K562 (cell line): ENCODE measurements around the gene CLCN5. TPM values are rescaled to one million over a fixed set of nuclear protein-coding genes. Genes with fewer than 3 reads are reported as not detected.

Source experiments
- ATAC-seq: fragments of 200-7000 bp; cut with Tn5 transposase; 3 replicates; pipeline ENCODE4 v1.9.1; 2020; ENCODE audit warnings: moderate library complexity
- BruUV-seq: library from RNA; stranded (reverse); fragments of 400-500 nt; replicated peaks from 2 replicates; lab custom pipeline; 2021; lab: Mats Ljungman, UMichigan
- CTCF ChIA-PET: fragments of 300-600 bp; formaldehyde crosslinking; extraction: SDS; loops from one replicate; lab custom pipeline; 2021; ENCODE audit warnings: low intra/inter-chr PET ratio; lab: Yijun Ruan, JAX
- POLR2A ChIA-PET: fragments of 300-600, 350-650 bp; sonication (Branson Sonifier 250); formaldehyde crosslinking; extraction: SDS; loops from one replicate; lab custom pipeline; 2021; ENCODE audit warnings: antibody characterized with exemption, inconsistent platforms; lab: Yijun Ruan, JAX
- DNase-seq, 4 experiments: peaks; one replicate each; pipeline versions ENCODE4 v3.0.0 to v3.0.0-alpha.2; 2011 to 2018; ENCODE audit warnings: low spot score in 3 of 4, mixed read lengths in 3 of 4; ENCODE audit errors: extremely low read depth in 1 of 4
- FAIRE-seq: peaks from 2 replicates; lab custom pipeline; 2011; peaks lifted over from hg19 to GRCh38; lab: Jason Lieb, UNC
- H2AFZ ChIP-seq: 2 replicates; pipeline ENCODE4 v1.6.0; 2011; ENCODE audit warnings: low read depth, low read length, control low read depth, inconsistent platforms
- H3K27ac ChIP-seq: fragments of 200-600 bp; 3 replicates; pipeline ENCODE4 v1.8.0; 2011; ENCODE audit warnings: low read depth, mild to moderate bottlenecking, control low read depth, inconsistent platforms, low read length, moderate library complexity, mixed read lengths; ENCODE audit errors: extremely low read depth
- H3K27me3 ChIP-seq, 2 experiments: fragments of 300-600 bp in 1 of 2; 2 replicates in 1 of 2; 3 replicates in 1 of 2; pipeline versions ENCODE4 v1.6.0 to v1.8.0; 2011; ENCODE audit warnings: inconsistent platforms in 2 of 2, low read length in 2 of 2, mild to moderate bottlenecking in 1 of 2, mixed read lengths in 1 of 2, moderate library complexity in 1 of 2; ENCODE audit not compliant: control insufficient read depth in 2 of 2, insufficient read depth in 2 of 2
- H3K36me3 ChIP-seq: fragments of 300-600 bp; 3 replicates; pipeline ENCODE4 v1.8.0; 2011; ENCODE audit warnings: mild to moderate bottlenecking, low read length, inconsistent platforms; ENCODE audit not compliant: control insufficient read depth, insufficient read depth
- H3K4me1 ChIP-seq, 2 experiments: fragments of 200-600 bp in 1 of 2; replicated peaks in 1 of 2; 2 replicates in 1 of 2; 3 replicates in 1 of 2; pipeline versions ENCODE4 v1.5.1 to v1.8.0; 2011; ENCODE audit warnings: inconsistent platforms in 2 of 2, low read length in 2 of 2, mild to moderate bottlenecking in 1 of 2, mixed read lengths in 1 of 2, moderate library complexity in 1 of 2; ENCODE audit not compliant: control insufficient read depth in 2 of 2, insufficient read depth in 2 of 2
- H3K4me2 ChIP-seq: 2 replicates; pipeline ENCODE4 v1.6.1; 2011; ENCODE audit warnings: low read length, control low read depth, inconsistent platforms, mixed read lengths; ENCODE audit not compliant: insufficient read depth
- H3K4me3 ChIP-seq: fragments of 200-600 bp; sonication (generic), shearing (Covaris generic); 2 replicates; pipeline ENCODE4 v1.5.1; 2016; ENCODE audit warnings: control low read depth, inconsistent platforms
- H3K79me2 ChIP-seq: fragments of 200-600 bp; 3 replicates; pipeline ENCODE4 v1.8.0; 2011; ENCODE audit warnings: low read length, inconsistent platforms; ENCODE audit not compliant: control insufficient read depth, insufficient read depth
- H3K9ac ChIP-seq, 2 experiments: 2 replicates each; pipeline versions ENCODE4 v1.6.0 to v1.6.1; 2011; ENCODE audit warnings: low read depth in 2 of 2, low read length in 2 of 2, control low read depth in 1 of 2, inconsistent platforms in 1 of 2, mild to moderate bottlenecking in 1 of 2, mixed read lengths in 1 of 2; ENCODE audit not compliant: insufficient read depth in 1 of 2
- H3K9me1 ChIP-seq: one replicate; pipeline ENCODE4 v1.6.0; 2011; ENCODE audit warnings: inconsistent platforms, mild to moderate bottlenecking, low read length, moderate library complexity; ENCODE audit not compliant: control insufficient read depth, insufficient read depth
- H3K9me3 ChIP-seq: replicated peaks from 2 replicates; pipeline ENCODE4 v1.5.1; 2011; ENCODE audit warnings: low read depth, low read length, inconsistent platforms; ENCODE audit not compliant: control insufficient read depth, insufficient read depth
- H4K20me1 ChIP-seq: replicated peaks from 2 replicates; pipeline ENCODE4 v1.6.1; 2011; ENCODE audit warnings: low read length, inconsistent platforms, mixed read lengths; ENCODE audit not compliant: control insufficient read depth, insufficient read depth
- GMEB1 ChIP-seq: fragments of 250-450 bp; sonication (Bioruptor Pico); IDR thresholded peaks from 2 replicates; pipeline ENCODE4 v1.4.0; 2020; ENCODE audit warnings: mild to moderate bottlenecking
- KLF1 ChIP-seq: fragments of 450-650 bp; IDR thresholded peaks from 2 replicates; pipeline ENCODE4 v1.6.1; 2016; ENCODE audit warnings: missing genetic modification characterization, missing compliant biosample characterization
- MBD1 ChIP-seq: fragments of 250-450 bp; sonication (Bioruptor Pico); IDR thresholded peaks from 2 replicates; pipeline ENCODE4 v1.8.0; 2022; ENCODE audit warnings: inconsistent platforms
- NCOR1 ChIP-seq: fragments of 450-650 bp; IDR thresholded peaks from 2 replicates; pipeline ENCODE4 v1.6.1; 2016; ENCODE audit warnings: mild to moderate bottlenecking, moderate library complexity
- SFPQ ChIP-seq: fragments of 200-400 bp; formaldehyde crosslinking; IDR thresholded peaks from 2 replicates; pipeline ENCODE4 v1.6.1; 2017; ENCODE audit warnings: mild to moderate bottlenecking, low read depth, low read length, moderate library complexity
- ZFP1 ChIP-seq: fragments of 450-650 bp; formaldehyde crosslinking; IDR thresholded peaks from 2 replicates; pipeline ENCODE4 v1.4.0; 2020; ENCODE audit warnings: mild to moderate bottlenecking, mixed read lengths
- ZNF431 ChIP-seq: sonication (generic); formaldehyde crosslinking; IDR thresholded peaks from 2 replicates; pipeline ENCODE4 v1.8.0; 2022; ENCODE audit warnings: mild to moderate bottlenecking, missing genetic modification reagents
- ZNF79 ChIP-seq: fragments of 250-450 bp; sonication (Bioruptor Pico); IDR thresholded peaks from 2 replicates; pipeline ENCODE4 v1.4.0; 2020; ENCODE audit warnings: low read depth, mild to moderate bottlenecking, moderate library complexity
- WGBS: fragments of 100-300 bp; shearing (Covaris generic); methylation state at CpG from one replicate; pipeline ENCODE4 v1.1.6; 2016; ENCODE audit warnings: low coverage, mixed read lengths; ENCODE audit not compliant: insufficient coverage; ENCODE audit errors: missing lambda C conversion rate; 5-methylcytosine and 5-hydroxymethylcytosine counted together
- in situ Hi-C: fragments of 300-500 bp; cut with MboI; formaldehyde crosslinking; loops from 4 replicates; pipeline ENCODE4 v1.15.0; 2018; ENCODE audit warnings: inconsistent platforms, mixed read lengths
- intact Hi-C: fragments of 100-400 bp; cut with micrococcal nuclease; formaldehyde crosslinking; loops from 2 replicates; pipeline ENCODE4 v1.14.2; 2022
- polyA plus RNA-seq, 8 experiments: library from polyadenylated mRNA; depleted of rRNA in 4 of 8; stranded (reverse) in 5 of 8; unstranded in 3 of 8; fragments of >200 nt; fragmentation: Nextera tagmentation in 2 of 8; fragmentation: Illumina TruSeq in 1 of 8; extraction: Ambion mirVana in 2 of 8; extraction: Trizol in 1 of 8; gene quantifications; 2 replicates each; pipeline versions ENCODE4 v1.2.1 to v1.2.3, GENCODE V29; 2011 to 2014; ENCODE audit warnings: inconsistent platforms in 1 of 8, missing spikeins in 1 of 8
- total RNA-seq, 7 experiments: library from RNA; depleted of rRNA in 6 of 7; stranded (reverse); fragments of >200 nt in 6 of 7; fragmentation: Illumina TruSeq in 2 of 7; extraction: Trizol in 2 of 7; gene quantifications; 2 replicates each; pipeline versions ENCODE4 v1.2.1 to v1.2.3, GENCODE V29; 2011 to 2021; ENCODE audit warnings: low replicate concordance in 1 of 7

CLCN5 gene
- total and polyA plus RNA-seq, 9 of the 15 experiments (the other 6 are each of a cell fraction or from before 2014, with no cell fraction given) = 0.94 to 11.8 (median 7.1) TPM

GRCh38 chrX:49991758-49992157 lies 69.4 kb downstream of the CLCN5 start:
- Histone ChIP-seq H3K4me1 (no peaks in the 10 kb centered on the region), H3K79me2 (no peaks in the 10 kb centered on the region), H3K9me1 (no peaks in the 10 kb centered on the region), H3K27me3 (no peaks in the 10 kb centered on the region), H3K4me2 (no peak overlapping the region), H4K20me1 (0 out of 2 replicates have a peak, but pooled peaks cover 3% of the 10 kb centered on the region), H3K27ac (no peak overlapping the region), H2AFZ (no peak overlapping the region), H3K4me3 (no peak overlapping the region), H3K36me3 (no peaks in the 10 kb centered on the region), H3K9ac (no peak overlapping the region), H3K9me3 (no peaks in the 10 kb centered on the region)
- CTCF ChIA-PET = no interaction called here
- FAIRE-seq (no peak), ATAC-seq (no peak), DNase-seq (no peak)
- no peak for TF ChIP-seq ZNF79 (CRISPR knock-in tag)
- TF ChIP-seq MBD1 (CRISPR knock-in tag) = no peak
- TF ChIP-seq NCOR1 = no peak
- no peak for TF ChIP-seq GMEB1
- TF ChIP-seq ZNF431 = no peak
- TF ChIP-seq ZFP1 (CRISPR knock-in tag) = no peak
- no peak for TF ChIP-seq SFPQ
- TF ChIP-seq KLF1 = no peak
- intact Hi-C loops (no loop called here), in situ Hi-C loops (no loop called here)
- POLR2A ChIA-PET = no interaction called here
- 16% methylated on average over 4 of the region's 4 CpGs for WGBS
- no TSS peak for BruUV-seq
